T-helper 1 cell treated with Interleukin-12 subunit alpha and Interleukin-12 subunit beta and Interleukin-4 antibody, amounts not matched to agents 30 ng/mL and 1 ng/mL, for 36 hours (primary cell): ENCODE results near the gene FANCC. TPM values are rescaled to one million over a fixed set of nuclear protein-coding genes. Genes with fewer than 3 reads are reported as not detected.

Experiments
- intact Hi-C: fragments of 100-400 bp; cut with micrococcal nuclease; formaldehyde crosslinking; loops from one replicate; pipeline ENCODE4 v1.15.1; 2024
- total RNA-seq: library from RNA; stranded (reverse); gene quantifications from 2 replicates; pipeline ENCODE4 v1.2.3, GENCODE V29; 2022

Gene FANCC
- total RNA-seq, 1 donor from 2014 or later, result 14.6 TPM

DNA sequence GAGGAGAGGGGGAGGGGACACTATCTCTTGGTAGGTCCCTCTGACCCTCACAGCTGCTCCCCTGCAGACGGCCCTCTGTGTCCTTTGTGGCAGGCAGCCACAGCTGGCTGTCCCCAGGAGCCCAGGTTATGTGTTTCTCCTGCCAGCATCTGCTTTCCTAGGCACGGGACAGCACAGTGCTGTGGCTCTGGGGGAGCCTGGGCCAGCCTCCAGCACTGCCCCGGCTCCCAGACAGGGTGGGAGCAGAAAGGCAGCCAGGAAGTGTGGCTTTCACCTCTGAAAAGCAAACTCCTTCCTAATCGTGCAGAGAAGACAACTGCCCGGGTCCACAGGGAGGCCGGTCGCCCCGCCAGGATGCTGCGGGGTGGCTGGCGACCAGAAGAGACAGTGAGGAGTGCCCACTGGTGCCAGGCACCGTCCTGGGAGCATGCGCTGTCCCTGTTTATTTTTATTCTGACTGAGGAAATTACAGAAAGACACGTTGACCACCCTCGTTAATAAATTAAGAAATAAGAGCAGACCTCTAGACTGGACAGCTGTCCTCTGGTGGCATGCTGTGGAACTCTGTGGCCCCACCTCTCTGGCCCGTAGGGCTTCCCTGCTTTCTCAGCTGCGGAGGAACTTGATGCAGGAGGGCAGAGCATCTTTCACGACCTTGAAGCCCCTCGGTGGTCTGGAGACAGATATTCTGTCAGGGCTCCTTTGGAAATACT is 240.3 kb downstream of the FANCC start:
- intact Hi-C loops, result no loop called here

- intact Hi-C loops, result no loop called here
Measured at GRCh38 chr9:95076696-95077052, 240.8 kb downstream of the FANCC start.

GRCh38 chr9:95075700-95076099 is 241.8 kb downstream of the FANCC start:
- intact Hi-C loops, result no loop called here

GRCh38 chr9:95074632-95075031 is 242.9 kb downstream of the FANCC start:
- intact Hi-C loops, result no loop called here

GRCh38 chr9:95073918-95074317 is 243.6 kb downstream of the FANCC start:
- intact Hi-C loops, result no loop called here

- intact Hi-C loops, result no loop called here
Measured at GRCh38 chr9:95073042-95073607, 244.4 kb downstream of the FANCC start.

DNA sequence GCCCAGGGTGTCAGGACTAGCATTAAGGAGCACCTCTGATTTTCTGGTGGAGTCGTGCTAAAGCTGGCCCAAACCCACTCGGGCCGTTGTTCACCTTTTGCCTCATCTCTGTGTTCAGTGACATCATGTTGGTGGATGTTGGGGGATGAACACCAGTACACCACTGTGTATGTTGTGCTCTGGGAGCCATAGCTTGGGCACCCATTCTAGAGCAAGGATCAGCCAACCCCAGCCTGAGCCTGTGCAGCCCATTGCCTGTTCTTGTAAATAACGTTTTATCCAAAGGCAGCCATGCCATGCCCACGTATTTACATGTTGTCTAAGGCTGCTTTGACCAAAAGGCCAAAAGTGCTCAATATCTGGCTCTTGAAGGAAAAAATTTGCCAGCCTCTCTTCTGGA is 245.6 kb downstream of the FANCC start:
- intact Hi-C loops, result no loop called here

- intact Hi-C loops, result no loop called here
Measured at GRCh38 chr9:95071450-95071849, 246.1 kb downstream of the FANCC start.

GRCh38 chr9:95070549-95071021 is 246.9 kb downstream of the FANCC start:
- intact Hi-C loops, result no loop called here

- intact Hi-C loops, result no loop called here
Measured at GRCh38 chr9:95067897-95068296, 249.6 kb downstream of the FANCC start.

DNA sequence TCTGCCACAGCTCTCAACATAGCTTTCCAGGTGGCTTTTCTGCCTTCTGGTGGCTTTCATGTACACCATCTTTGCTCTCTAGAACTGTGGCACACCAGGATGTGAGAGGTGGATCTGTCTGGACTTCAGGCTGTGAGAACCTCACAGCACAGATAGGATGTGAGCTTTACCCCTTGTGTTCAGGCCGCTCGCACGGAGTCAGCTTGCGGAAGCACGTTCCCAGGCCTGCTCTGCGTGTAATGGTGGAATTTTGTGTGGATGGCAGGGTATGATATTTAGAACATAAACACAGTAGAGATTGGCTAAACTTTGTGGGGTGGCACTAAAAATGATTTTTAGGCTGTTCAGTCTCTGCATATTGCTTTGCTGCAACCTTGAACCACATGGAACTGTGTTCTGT is 250.5 kb downstream of the FANCC start:
- intact Hi-C loops, result no loop called here

- intact Hi-C loops, result no loop called here
Measured at GRCh38 chr9:95065224-95065623, 252.3 kb downstream of the FANCC start.

- intact Hi-C loops, result no loop called here
Measured at GRCh38 chr9:95063300-95063699, 254.2 kb downstream of the FANCC start.

GRCh38 chr9:95062596-95063065 is 254.9 kb downstream of the FANCC start:
- intact Hi-C loops, result no loop called here

DNA sequence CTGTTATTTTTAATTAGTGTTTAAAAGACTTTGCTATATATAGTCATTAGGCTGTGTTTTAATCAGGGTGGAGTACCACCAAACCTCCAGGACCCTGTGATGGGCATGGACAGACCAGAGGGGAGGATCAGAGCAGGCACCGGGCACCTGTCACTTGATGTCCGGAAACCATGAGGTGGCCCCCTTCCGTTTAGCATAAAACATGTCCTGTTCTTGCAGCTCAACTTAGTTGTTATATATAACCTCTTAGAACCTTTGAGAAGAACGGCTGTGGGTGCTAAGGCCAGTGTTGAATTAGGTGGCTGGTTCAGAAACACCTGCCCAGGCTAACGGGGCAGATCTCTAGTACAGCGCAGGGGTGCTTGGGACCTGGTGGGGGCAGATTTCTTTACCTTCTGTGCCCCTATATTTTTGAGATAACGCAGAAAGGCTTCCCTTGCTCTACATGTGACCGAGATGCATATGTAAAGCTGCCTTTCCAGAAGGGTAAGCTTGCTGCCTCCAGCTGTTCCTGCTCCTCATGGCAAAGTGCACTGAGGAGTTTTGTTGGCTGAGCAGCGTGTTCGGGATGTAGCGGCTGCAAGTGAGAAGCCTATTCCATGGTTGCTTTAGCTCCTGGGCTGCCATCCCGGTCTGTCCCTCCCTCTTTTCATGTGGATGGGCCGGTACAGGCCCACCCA is 255.5 kb downstream of the FANCC start:
- intact Hi-C loops, result no loop called here

DNA sequence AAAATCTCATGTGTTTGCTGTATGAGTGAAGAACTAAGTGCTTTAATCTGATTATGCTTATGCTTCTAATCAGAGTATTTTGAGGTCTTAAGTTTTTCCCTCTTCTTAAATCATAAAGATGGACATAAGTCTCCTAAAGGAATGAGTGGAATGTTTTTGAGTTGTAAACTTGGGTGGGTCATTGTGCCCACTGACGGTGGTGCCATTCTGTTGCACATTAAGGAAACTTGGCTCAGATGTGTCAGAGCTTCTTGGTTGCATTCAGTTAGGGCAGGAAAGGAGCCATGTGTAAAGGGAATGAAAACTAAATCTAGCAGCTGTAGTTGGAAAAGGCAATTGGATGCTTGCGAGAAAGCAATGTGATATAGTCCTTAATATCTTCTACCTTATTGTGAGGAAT is 256.6 kb downstream of the FANCC start:
- intact Hi-C loops, result no loop called here

- intact Hi-C loops, result no loop called here
Measured at GRCh38 chr9:95060234-95060633, 257.3 kb downstream of the FANCC start.

DNA sequence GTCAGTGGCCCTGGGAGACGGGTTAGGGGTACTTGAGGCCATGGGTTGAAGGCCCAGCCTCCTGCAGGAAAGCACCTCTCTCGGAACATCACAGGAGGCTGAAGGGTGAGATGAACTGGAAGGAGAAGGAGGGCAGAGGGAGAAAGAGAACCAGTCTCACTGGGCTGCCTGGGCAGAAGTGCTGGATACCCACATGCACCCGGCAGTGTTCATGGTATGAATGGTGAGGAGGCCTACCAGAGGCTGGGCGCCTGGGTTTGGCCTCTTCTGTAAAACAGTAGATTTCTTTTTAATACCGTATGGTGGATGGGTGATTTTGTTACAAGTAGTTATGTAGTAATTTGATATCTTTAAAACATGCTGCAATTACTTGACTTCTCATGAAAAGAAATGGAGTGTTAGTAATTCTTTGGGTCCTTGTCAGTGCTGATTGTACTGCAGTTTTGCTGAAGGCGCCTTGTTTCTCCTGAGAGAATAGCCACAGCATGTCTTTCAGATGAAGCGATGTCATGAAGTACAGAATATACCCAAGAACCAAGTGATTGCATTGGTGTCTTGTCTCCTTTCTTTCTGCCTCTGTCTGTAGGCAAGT is 258.6 kb downstream of the FANCC start:
- intact Hi-C loops, result no loop called here

DNA sequence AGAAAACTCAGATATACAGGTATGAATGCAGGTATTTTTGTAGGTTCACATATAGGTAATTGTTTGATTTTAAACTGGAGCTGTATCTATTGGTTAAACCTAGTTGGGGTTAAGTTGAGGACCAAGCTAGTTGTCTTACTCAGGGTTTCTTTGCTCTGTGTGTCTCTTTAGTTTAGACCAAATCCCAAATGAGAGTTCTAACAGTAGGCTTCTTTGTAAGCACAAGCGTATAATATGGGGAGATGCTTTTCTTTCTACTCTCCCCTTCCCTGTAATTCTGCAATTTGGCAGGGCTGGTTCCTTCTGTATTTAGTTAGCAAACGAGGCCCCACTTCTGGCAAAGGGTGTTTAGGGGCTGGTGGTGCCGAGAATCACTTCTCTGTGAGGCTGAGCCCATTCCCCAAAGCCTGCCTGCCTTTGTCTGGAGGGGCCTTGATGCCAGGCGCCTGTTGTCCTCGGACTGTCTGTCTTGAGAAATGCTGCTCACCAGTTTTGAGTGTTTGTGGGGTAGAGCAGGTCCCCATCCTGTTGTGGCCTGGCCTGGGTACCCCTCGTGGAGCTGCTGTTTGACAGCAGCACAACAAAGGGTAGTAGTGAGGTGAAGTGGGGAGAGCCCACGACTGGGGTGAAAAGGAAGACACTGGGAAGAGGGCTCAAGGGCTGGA is 259.3 kb downstream of the FANCC start:
- intact Hi-C loops, result no loop called here

DNA sequence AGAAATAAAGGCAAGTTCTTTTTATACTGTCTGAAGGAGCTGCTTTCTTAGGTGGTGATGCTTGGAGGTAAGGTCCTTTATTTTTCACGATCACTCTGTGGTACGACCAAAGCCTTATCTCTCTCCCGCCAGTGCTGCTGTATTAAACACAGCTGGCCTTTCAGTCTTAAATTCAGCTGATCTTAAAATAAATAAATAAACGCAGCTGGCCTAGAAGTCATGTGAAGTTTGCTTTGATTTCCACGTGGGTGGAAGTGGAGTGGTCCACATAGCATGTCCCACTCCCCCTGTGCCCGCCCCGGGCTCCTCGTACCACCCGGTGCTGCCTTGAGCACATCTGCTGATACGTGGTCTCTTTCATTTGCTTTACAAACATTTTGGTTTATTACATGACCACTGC is 260.4 kb downstream of the FANCC start:
- intact Hi-C loops, result no loop called here

DNA sequence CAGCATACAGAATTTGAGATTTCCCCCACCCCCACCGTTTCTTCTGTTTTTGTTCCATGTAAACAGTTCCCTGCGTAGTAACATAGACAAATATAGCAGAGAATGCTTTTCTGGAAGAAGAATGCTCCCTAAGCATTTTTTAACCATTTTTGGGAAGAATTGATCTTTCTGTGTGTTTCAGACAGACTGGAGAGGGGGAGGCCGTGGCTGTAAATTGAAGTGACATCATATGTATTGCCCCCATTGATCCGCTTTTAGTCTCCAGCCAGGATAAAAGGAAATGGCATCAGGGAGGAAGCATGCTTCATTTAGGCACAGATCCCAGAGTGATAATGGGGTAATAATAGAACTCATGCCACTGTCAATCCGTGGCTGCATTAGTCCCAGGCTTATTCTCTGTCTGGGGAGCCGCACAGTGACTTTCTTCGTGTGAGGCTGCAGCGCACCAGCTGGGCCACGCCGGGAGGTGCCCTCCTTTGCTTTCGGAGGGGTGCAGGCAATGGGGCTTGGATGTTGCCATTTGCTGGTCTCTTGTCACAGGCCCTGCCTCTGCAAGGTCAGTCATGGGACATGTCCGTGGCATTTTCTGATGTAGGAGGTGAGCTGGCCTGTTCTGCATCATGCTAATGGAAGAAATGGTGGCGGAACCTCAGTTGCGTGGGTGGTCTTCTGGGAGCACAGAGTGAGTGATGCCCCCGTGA is 261.5 kb downstream of the FANCC start:
- intact Hi-C loops, result no loop called here
